Choroid plexus epithelial cell (primary cell): Measurements from ENCODE around the gene LPP.

Source experiments
- DNase-seq: peaks from one replicate; pipeline ENCODE4 v3.0.0-alpha.2; 2010; ENCODE audit warnings: low read depth
- H3K4me3 ChIP-seq: 2 replicates; pipeline ENCODE4 v1.5.1; 2011; ENCODE audit warnings: low read depth, mild to moderate bottlenecking, control low read depth, low read length, moderate library complexity
- CTCF ChIP-seq: conservative IDR thresholded peaks from 2 replicates; pipeline ENCODE4 v1.5.1; 2011; ENCODE audit warnings: low read depth, mild to moderate bottlenecking, control low read depth, inconsistent platforms, low read length, moderate library complexity

LPP gene

GRCh38 chr3:188938999-188939398 lies 785.0 kb downstream of the LPP start:
- DNase-seq = no peak
- TF ChIP-seq CTCF = no peak
- H3K4me3 ChIP-seq = no peak overlapping the region

GRCh38 chr3:188939814-188940572 lies 786.0 kb downstream of the LPP start:
- no peak for DNase-seq
- TF ChIP-seq CTCF = no peak
- no peak overlapping the region for H3K4me3 ChIP-seq
